HepG2 (cell line): Measurements from ENCODE around the gene TMEM95. TPM values are rescaled to one million over a fixed set of nuclear protein-coding genes. Genes with fewer than 3 reads are reported as not detected.

Source experiments
- ATAD3A ChIP-seq: sonication (generic); formaldehyde crosslinking; IDR thresholded peaks from 2 replicates; pipeline ENCODE4 v1.4.0; 2020; ENCODE audit warnings: missing genetic modification reagents
- BRCA1 ChIP-seq: sonication (generic); formaldehyde crosslinking; IDR thresholded peaks from 2 replicates; pipeline ENCODE4 v1.4.0; 2020; ENCODE audit warnings: missing genetic modification reagents
- BRF2 ChIP-seq: sonication (generic); formaldehyde crosslinking; IDR thresholded peaks from 2 replicates; pipeline ENCODE4 v1.8.1; 2022; ENCODE audit warnings: mild to moderate bottlenecking, missing genetic modification reagents
- CEBPB ChIP-seq: IDR thresholded peaks from 2 replicates; pipeline ENCODE4 v1.6.1; 2011; ENCODE audit warnings: low read depth, low read length, improper control_type of control experiment, borderline replicate concordance
- IRX3 ChIP-seq: sonication (generic); formaldehyde crosslinking; IDR thresholded peaks from 2 replicates; pipeline ENCODE4 v1.8.1; 2023; ENCODE audit warnings: mild to moderate bottlenecking, low read depth, missing genetic modification reagents, borderline replicate concordance
- MAFK ChIP-seq, 2 experiments: IDR thresholded peaks in 1 of 2; conservative IDR thresholded peaks in 1 of 2; 2 replicates each; pipeline ENCODE4 v1.6.1; 2011; ENCODE audit warnings: improper control_type of control experiment in 2 of 2, low read length in 2 of 2
- MEIS1 ChIP-seq: sonication (generic); formaldehyde crosslinking; IDR thresholded peaks from 2 replicates; pipeline ENCODE4 v1.9.0; 2021; ENCODE audit warnings: mild to moderate bottlenecking, missing genetic modification reagents, moderate library complexity, borderline replicate concordance
- NFYB ChIP-seq: sonication (generic); formaldehyde crosslinking; IDR thresholded peaks from 2 replicates; pipeline ENCODE4 v1.4.0; 2020; ENCODE audit warnings: missing genetic modification reagents
- NR2F6 ChIP-seq, 2 experiments: IDR thresholded peaks; 2 replicates each; pipeline ENCODE4 v1.6.1; 2016; ENCODE audit warnings: antibody characterized with exemption in 1 of 2, mild to moderate bottlenecking in 1 of 2
- SKI ChIP-seq: fragments of 450-650 bp; IDR thresholded peaks from one replicate; pipeline ENCODE4 v1.6.1; 2018; ENCODE audit warnings: mild to moderate bottlenecking; ENCODE audit not compliant: partially characterized antibody
- SMYD3 ChIP-seq: sonication (generic); formaldehyde crosslinking; IDR thresholded peaks from 2 replicates; pipeline ENCODE4 v1.8.1; 2023; ENCODE audit warnings: mild to moderate bottlenecking, missing genetic modification reagents
- ZFAT ChIP-seq: sonication (generic); formaldehyde crosslinking; conservative IDR thresholded peaks from 2 replicates; pipeline ENCODE4 v1.8.1; 2023; ENCODE audit warnings: missing genetic modification reagents, inconsistent platforms
- ZFX ChIP-seq: sonication (generic); formaldehyde crosslinking; IDR thresholded peaks from 2 replicates; pipeline ENCODE4 v1.4.0; 2020; ENCODE audit warnings: mild to moderate bottlenecking, low read depth, missing genetic modification reagents, moderate library complexity
- ZNF180 ChIP-seq: sonication (generic); formaldehyde crosslinking; IDR thresholded peaks from 2 replicates; pipeline ENCODE4 v1.4.0; 2020; ENCODE audit warnings: low read depth, missing genetic modification reagents, borderline replicate concordance
- ZNF234 ChIP-seq: sonication (generic); formaldehyde crosslinking; conservative IDR thresholded peaks from 2 replicates; pipeline ENCODE4 v1.5.1; 2020; ENCODE audit warnings: mild to moderate bottlenecking, missing genetic modification reagents
- ZNF552 ChIP-seq: sonication (generic); formaldehyde crosslinking; IDR thresholded peaks from 2 replicates; pipeline ENCODE4 v1.9.0; 2022; ENCODE audit warnings: missing genetic modification reagents, mild to moderate bottlenecking, borderline replicate concordance
- ZNF724P ChIP-seq: sonication (generic); formaldehyde crosslinking; IDR thresholded peaks from 2 replicates; pipeline ENCODE4 v1.8.0; 2022; ENCODE audit warnings: missing genetic modification reagents, borderline replicate concordance
- ZNF746 ChIP-seq: sonication (generic); formaldehyde crosslinking; IDR thresholded peaks from 2 replicates; pipeline ENCODE4 v1.8.0; 2022; ENCODE audit warnings: mild to moderate bottlenecking, missing genetic modification reagents
- ZNF883 ChIP-seq: sonication (generic); formaldehyde crosslinking; IDR thresholded peaks from 2 replicates; pipeline ENCODE4 v1.5.1; 2020; ENCODE audit warnings: mild to moderate bottlenecking, missing genetic modification reagents; ENCODE audit errors: not compliant biosample characterization
- polyA plus RNA-seq, 8 experiments: library from polyadenylated mRNA; depleted of rRNA in 3 of 8; stranded (reverse) in 7 of 8; unstranded in 1 of 8; fragments of >200 nt; fragmentation: Illumina TruSeq in 4 of 8; extraction: Trizol in 4 of 8; gene quantifications; 2 replicates each; pipeline versions ENCODE4 v1.2.1 to v1.2.3, GENCODE V29; 2011 to 2016; ENCODE audit warnings: low read depth in 4 of 8, missing spikeins in 1 of 8, mixed read lengths in 1 of 8; ENCODE audit not compliant: insufficient read depth in 1 of 8
- total RNA-seq, 5 experiments: library from RNA; depleted of rRNA; stranded (reverse); fragments of >200 nt; fragmentation: Illumina TruSeq; extraction: Trizol; gene quantifications; 2 replicates each; pipeline ENCODE4 v1.2.3, GENCODE V29; 2016; ENCODE audit warnings: low read depth in 1 of 5
- TF ChIP-seq, protein P1 (sequence below): sonication (generic); formaldehyde crosslinking; IDR thresholded peaks from 2 replicates; pipeline ENCODE4 v1.5.1; 2020; ENCODE audit warnings: mild to moderate bottlenecking, missing genetic modification reagents, moderate library complexity
- TF ChIP-seq, protein P2 (sequence below): sonication (generic); formaldehyde crosslinking; IDR thresholded peaks from 2 replicates; pipeline ENCODE4 v1.8.0; 2022; ENCODE audit warnings: low read depth, missing genetic modification reagents
- TF ChIP-seq, protein P3 (sequence below): sonication (generic); formaldehyde crosslinking; IDR thresholded peaks from 2 replicates; pipeline ENCODE4 v1.9.0; 2022; ENCODE audit warnings: low read depth, missing genetic modification reagents
- TF ChIP-seq, protein P4 (sequence below), 2 experiments: fragments of 450-650 bp in 1 of 2; sonication (generic) in 1 of 2; formaldehyde crosslinking; IDR thresholded peaks; 2 replicates each; pipeline versions ENCODE4 v1.5.0 to v1.8.0; 2020 to 2022; ENCODE audit warnings: mild to moderate bottlenecking in 1 of 2, missing genetic modification reagents in 1 of 2

TMEM95 gene
- total and polyA plus RNA-seq, 2 of the 13 experiments (the other 11 are each of a cell fraction or from before 2014, with no cell fraction given) = not detected

GRCh38 chr17:7306911-7307685 is 47.9 kb upstream of the TMEM95 start, which contains the start of gene EIF5A (continued):
- TF ChIP-seq BRF2 (no peak), ZFAT (CRISPR knock-in tag) (no peak), NR2F6 (IDR thresholded peaks at IDR 0.05) (no peak), NR2F6 (CRISPR knock-in tag; IDR thresholded peaks at IDR 0.05) (no peak), ZNF234 (CRISPR knock-in tag) (no peak), ZFX (peak; percentile 10; the same call in 1 of the 2 replicates), MEIS1 (CRISPR knock-in tag) (no peak; the same call in 1 of the 2 replicates), ZNF883 (CRISPR knock-in tag) (no peak), NFYB (no peak), ZNF552 (CRISPR knock-in tag) (no peak), BRCA1 (CRISPR knock-in tag) (no peak), SMYD3 (no peak), MAFK (conservative IDR thresholded peaks at IDR 0.05 in 1 of 2, IDR thresholded peaks at IDR 0.05 in 1 of 2; ENCODE audit: low read length in 2 of 2) (no peak), ATAD3A (CRISPR knock-in tag) (no peak), ZNF180 (CRISPR knock-in tag) (no peak), ZNF724P (CRISPR knock-in tag) (no peak), IRX3 (no peak), SKI (no peak), CEBPB (no peak), ZNF746 (CRISPR knock-in tag) (no peak)
- TF ChIP-seq, protein P1, sequence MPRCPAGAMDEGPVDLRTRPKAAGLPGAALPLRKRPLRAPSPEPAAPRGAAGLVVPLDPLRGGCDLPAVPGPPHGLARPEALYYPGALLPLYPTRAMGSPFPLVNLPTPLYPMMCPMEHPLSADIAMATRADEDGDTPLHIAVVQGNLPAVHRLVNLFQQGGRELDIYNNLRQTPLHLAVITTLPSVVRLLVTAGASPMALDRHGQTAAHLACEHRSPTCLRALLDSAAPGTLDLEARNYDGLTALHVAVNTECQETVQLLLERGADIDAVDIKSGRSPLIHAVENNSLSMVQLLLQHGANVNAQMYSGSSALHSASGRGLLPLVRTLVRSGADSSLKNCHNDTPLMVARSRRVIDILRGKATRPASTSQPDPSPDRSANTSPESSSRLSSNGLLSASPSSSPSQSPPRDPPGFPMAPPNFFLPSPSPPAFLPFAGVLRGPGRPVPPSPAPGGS (CRISPR knock-in tag) = peak; percentile 65
- TF ChIP-seq, protein P2, sequence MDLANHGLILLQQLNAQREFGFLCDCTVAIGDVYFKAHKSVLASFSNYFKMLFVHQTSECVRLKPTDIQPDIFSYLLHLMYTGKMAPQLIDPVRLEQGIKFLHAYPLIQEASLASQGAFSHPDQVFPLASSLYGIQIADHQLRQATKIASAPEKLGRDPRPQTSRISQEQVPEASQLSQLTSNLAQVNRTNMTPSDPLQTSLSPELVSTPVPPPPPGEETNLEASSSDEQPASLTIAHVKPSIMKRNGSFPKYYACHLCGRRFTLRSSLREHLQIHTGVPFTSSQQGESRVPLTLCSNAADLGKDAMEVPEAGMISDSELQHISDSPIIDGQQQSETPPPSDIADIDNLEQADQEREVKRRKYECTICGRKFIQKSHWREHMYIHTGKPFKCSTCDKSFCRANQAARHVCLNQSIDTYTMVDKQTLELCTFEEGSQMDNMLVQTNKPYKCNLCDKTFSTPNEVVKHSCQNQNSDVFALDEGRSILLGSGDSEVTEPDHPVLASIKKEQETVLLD (CRISPR knock-in tag) = peak; percentile 55; the same call in 1 of the 2 replicates
- TF ChIP-seq, protein P3, sequence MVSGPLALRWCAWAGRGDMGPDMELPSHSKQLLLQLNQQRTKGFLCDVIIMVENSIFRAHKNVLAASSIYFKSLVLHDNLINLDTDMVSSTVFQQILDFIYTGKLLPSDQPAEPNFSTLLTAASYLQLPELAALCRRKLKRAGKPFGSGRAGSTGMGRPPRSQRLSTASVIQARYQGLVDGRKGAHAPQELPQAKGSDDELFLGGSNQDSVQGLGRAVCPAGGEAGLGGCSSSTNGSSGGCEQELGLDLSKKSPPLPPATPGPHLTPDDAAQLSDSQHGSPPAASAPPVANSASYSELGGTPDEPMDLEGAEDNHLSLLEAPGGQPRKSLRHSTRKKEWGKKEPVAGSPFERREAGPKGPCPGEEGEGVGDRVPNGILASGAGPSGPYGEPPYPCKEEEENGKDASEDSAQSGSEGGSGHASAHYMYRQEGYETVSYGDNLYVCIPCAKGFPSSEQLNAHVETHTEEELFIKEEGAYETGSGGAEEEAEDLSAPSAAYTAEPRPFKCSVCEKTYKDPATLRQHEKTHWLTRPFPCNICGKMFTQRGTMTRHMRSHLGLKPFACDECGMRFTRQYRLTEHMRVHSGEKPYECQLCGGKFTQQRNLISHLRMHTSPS = no peak
- TF ChIP-seq, protein P4, sequence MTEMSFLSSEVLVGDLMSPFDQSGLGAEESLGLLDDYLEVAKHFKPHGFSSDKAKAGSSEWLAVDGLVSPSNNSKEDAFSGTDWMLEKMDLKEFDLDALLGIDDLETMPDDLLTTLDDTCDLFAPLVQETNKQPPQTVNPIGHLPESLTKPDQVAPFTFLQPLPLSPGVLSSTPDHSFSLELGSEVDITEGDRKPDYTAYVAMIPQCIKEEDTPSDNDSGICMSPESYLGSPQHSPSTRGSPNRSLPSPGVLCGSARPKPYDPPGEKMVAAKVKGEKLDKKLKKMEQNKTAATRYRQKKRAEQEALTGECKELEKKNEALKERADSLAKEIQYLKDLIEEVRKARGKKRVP (CRISPR knock-in tag; IDR thresholded peaks at IDR 0.05) = no peak
